CD8-positive, alpha-beta memory T cell (primary cell): ENCODE data around the gene IFIT1. TPM values are rescaled to one million over a fixed set of nuclear protein-coding genes. Genes with fewer than 3 reads are reported as not detected.
"Not testable (repeated sequence)": the region's sequence is repeated elsewhere in the genome, so short reads cannot be mapped to it uniquely, and the experiment has no call there.

ENCODE experiments used
- CTCF ChIA-PET: fragments of 350-600 bp; sonication (Branson Sonifier 250); formaldehyde crosslinking; loops from one replicate; lab custom pipeline; 2021; ENCODE audit warnings: antibody characterized with exemption; lab: Charles Lee
- POLR2A ChIA-PET: fragments of 350-600 bp; sonication (Branson Sonifier 250); formaldehyde crosslinking; loops from one replicate; lab custom pipeline; 2021; ENCODE audit warnings: antibody characterized with exemption; lab: Charles Lee
- DNase-seq, 5 donors: peaks; one replicate each; pipeline versions ENCODE4 v3.0.0 to v3.0.0-alpha.2; 2020 to 2022; ENCODE audit warnings: mixed read lengths in 1 of 5
- H3K27ac ChIP-seq: one replicate; pipeline ENCODE4 v1.7.0; 2013; ENCODE audit warnings: low read depth, mild to moderate bottlenecking, low read length, moderate library complexity
- H3K27me3 ChIP-seq: 2 replicates; pipeline ENCODE4 v1.7.0; 2013; ENCODE audit warnings: low read length, mild to moderate bottlenecking; ENCODE audit not compliant: insufficient read depth, poor library complexity, severe bottlenecking
- H3K36me3 ChIP-seq: 2 replicates; pipeline ENCODE4 v1.7.0; 2013; ENCODE audit warnings: mild to moderate bottlenecking, low read length, moderate library complexity; ENCODE audit not compliant: insufficient read depth
- H3K4me1 ChIP-seq: 2 replicates; pipeline ENCODE4 v1.7.0; 2013; ENCODE audit warnings: mild to moderate bottlenecking, low read length, moderate library complexity; ENCODE audit not compliant: insufficient read depth
- H3K4me3 ChIP-seq: 2 replicates; pipeline ENCODE4 v1.7.0; 2013; ENCODE audit warnings: mild to moderate bottlenecking, low read length
- H3K9me3 ChIP-seq: 2 replicates; pipeline ENCODE4 v1.7.0; 2013; ENCODE audit warnings: mild to moderate bottlenecking, low read length
- H3K27ac Mint-ChIP-seq, 8 donors: one replicate each; pipeline ENCODE4 v1.8.0; 2020 to 2021; ENCODE audit warnings: mixed read lengths in 8 of 8, mild to moderate bottlenecking in 6 of 8, inconsistent platforms in 3 of 8, moderate library complexity in 3 of 8
- H3K27me3 Mint-ChIP-seq, 2 donors: one replicate each; pipeline ENCODE4 v1.8.0; 2020 to 2021; ENCODE audit warnings: mixed read lengths in 2 of 2, mild to moderate bottlenecking in 1 of 2, moderate library complexity in 1 of 2
- H3K36me3 Mint-ChIP-seq, 3 donors: one replicate each; pipeline ENCODE4 v1.8.0; 2020 to 2021; ENCODE audit warnings: mixed read lengths in 3 of 3, inconsistent platforms in 1 of 3, mild to moderate bottlenecking in 1 of 3
- H3K4me1 Mint-ChIP-seq, 3 donors: one replicate each; pipeline ENCODE4 v1.8.0; 2020 to 2021; ENCODE audit warnings: mixed read lengths in 3 of 3, inconsistent platforms in 1 of 3, mild to moderate bottlenecking in 1 of 3
- H3K4me3 Mint-ChIP-seq, 7 donors: one replicate each; pipeline ENCODE4 v1.8.0; 2020 to 2021; ENCODE audit warnings: mixed read lengths in 7 of 7, mild to moderate bottlenecking in 6 of 7, moderate library complexity in 4 of 7, inconsistent platforms in 2 of 7
- H3K9me3 Mint-ChIP-seq, 5 donors: one replicate each; pipeline ENCODE4 v1.8.0; 2020 to 2022; ENCODE audit warnings: mixed read lengths in 5 of 5, mild to moderate bottlenecking in 3 of 5, moderate library complexity in 2 of 5, inconsistent platforms in 1 of 5
- polyA plus RNA-seq: library from polyadenylated mRNA; unstranded; fragments of 300-500 nt; fragmentation: Illumina TruSeq; gene quantifications from one replicate; pipeline ENCODE4 v1.2.3, GENCODE V29; 2021
- total RNA-seq, 2 experiments: library from RNA; stranded (reverse); gene quantifications; one replicate each; pipeline ENCODE4 v1.2.3, GENCODE V29; 2021

Gene IFIT1
- total and polyA plus RNA-seq, 3 experiments from 2014 or later, result 0.39 to 4.1 (median 0.71) TPM

DNA sequence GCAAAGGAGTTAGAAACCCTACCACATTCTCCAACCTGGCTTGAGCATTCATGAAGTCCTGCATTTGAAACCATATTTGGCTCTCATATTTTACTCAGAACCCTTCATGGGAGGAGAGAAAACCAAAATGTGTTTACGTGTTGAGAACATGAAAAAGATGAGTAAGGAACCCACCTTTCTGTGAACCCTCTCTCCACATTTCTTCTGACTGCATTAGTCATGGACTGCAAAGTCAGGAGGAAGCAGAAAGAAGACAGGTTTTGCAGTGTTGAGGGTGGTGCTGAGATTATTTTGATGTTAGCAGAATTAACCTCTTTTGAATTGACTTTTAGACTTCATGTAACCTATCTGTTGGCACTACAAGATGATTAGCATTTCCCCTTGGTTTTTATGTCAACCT lies 9.7 kb upstream of the IFIT1 start:
- no peak overlapping the region for H3K4me3 Mint-ChIP-seq
- no peaks in the 10 kb centered on the region for H3K4me1 Mint-ChIP-seq
- no peaks in the 10 kb centered on the region for H3K36me3 ChIP-seq
- no peak overlapping the region for H3K27ac Mint-ChIP-seq
- no peak overlapping the region for H3K4me3 ChIP-seq
- ChIA-PET CTCF (no interaction called here), POLR2A (no interaction called here)
- no peak overlapping the region for H3K27ac ChIP-seq
- no peaks in the 10 kb centered on the region for H3K9me3 Mint-ChIP-seq
- H3K9me3 ChIP-seq, result no peaks in the 10 kb centered on the region
- peaks cover 0 to 2% (median 0%) of the 10 kb centered on the region in 3 donors for H3K36me3 Mint-ChIP-seq
- no peak for DNase-seq
- H3K27me3 Mint-ChIP-seq, result peaks cover 0 to 4% of the 10 kb centered on the region in 2 donors
- no peaks in the 10 kb centered on the region for H3K27me3 ChIP-seq
- no peaks in the 10 kb centered on the region for H3K4me1 ChIP-seq

DNA sequence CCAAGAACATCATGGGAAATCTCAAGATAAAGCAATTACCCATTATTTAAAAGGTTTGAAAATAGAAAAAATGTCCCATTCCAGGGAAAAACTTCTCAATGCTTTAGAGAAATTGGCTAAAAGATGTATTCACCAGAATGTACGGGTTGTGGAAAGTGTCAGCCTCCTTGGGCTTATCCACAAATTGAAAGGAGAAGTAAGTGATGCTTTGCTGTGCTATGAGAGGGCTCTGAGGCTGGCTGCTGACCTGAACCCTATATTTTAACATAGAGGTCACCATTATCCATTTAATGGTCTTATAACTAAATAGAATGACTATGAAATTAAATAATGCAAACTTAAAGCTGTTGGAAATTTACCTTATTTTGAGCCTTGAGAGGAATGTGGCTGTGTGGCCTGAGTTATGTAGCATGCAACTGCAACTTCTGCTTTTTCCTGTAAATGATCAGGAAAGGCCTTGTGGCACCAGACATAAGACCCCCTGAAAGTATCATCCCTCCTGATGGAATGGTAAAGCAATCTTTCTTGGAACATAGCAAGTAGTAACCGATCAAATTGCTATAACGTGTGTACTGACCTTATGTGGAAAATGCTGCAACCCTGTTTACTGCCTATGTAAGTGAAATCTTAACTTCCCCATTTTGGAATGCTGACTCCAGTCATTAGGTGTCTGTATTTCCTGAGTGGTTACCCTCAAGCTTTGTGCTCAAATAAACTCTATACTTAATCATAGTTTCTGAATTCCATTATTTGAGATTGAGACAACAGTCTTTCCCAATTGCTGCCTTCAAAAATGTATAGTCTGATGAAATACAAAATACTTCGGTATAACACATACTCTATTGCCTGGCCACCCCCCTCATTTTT lies 7.7 kb upstream of the IFIT1 start:
- H3K36me3 Mint-ChIP-seq, result peaks cover 0 to 2% (median 0%) of the 10 kb centered on the region in 3 donors
- no peaks in the 10 kb centered on the region for H3K4me1 Mint-ChIP-seq
- POLR2A ChIA-PET, result no interaction called here
- H3K27ac Mint-ChIP-seq, result no peak overlapping the region
- no peak for DNase-seq
- Histone ChIP-seq H3K27me3 (no peaks in the 10 kb centered on the region), H3K4me3 (no peak overlapping the region), H3K27ac (no peak overlapping the region), H3K36me3 (no peaks in the 10 kb centered on the region), H3K9me3 (no peaks in the 10 kb centered on the region), H3K4me1 (no peaks in the 10 kb centered on the region)
- H3K27me3 Mint-ChIP-seq, result peaks cover 0 to 1% of the 10 kb centered on the region in 2 donors
- no peaks in the 10 kb centered on the region for H3K9me3 Mint-ChIP-seq
- no peak overlapping the region for H3K4me3 Mint-ChIP-seq
- CTCF ChIA-PET, result interaction anchor here (0.8 kb wide), 1 partner anchor 78 kb away, joined by 3 read pairs; no protein-coding TSS in a partner anchor

DNA sequence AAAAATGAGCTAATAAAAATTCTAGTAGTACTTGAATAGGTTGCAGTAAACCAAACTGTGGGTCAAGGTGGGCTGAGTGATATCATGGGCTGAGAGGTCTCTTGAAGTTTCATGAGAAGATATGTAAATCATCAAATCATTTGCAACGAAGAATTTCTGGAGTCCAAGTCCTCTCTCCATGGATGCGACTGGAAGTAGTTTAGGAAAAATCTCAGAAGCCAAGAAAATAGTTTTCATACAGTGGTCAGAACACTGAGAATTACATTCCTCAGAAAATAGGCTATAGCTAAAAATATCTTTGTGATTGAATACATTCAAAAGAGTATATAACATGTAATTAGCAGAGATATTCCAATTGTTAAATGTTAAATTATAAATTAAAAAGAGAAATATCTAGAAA lies 3.6 kb upstream of the IFIT1 start:
- ChIA-PET POLR2A (no interaction called here), CTCF (interaction anchor here (0.8 kb wide), 1 partner anchor 20 kb away, joined by 3 read pairs; no protein-coding TSS in a partner anchor)
- Histone ChIP-seq H3K9me3 (no peaks in the 10 kb centered on the region), H3K27ac (no peak overlapping the region), H3K4me1 (peaks cover 11% of the 10 kb centered on the region), H3K36me3 (no peaks in the 10 kb centered on the region), H3K4me3 (no peak overlapping the region), H3K27me3 (no peaks in the 10 kb centered on the region)
- Mint-ChIP-seq H3K9me3 (no peaks in the 10 kb centered on the region), H3K27ac (no peak overlapping the region), H3K4me3 (peak overlapping the region in 1 of 7 donors; percentile 28), H3K27me3 (peaks cover 0 to 1% of the 10 kb centered on the region in 2 donors), H3K36me3 (peaks cover 0 to 3% (median 0%) of the 10 kb centered on the region in 3 donors), H3K4me1 (peaks cover 16 to 22% (median 22%) of the 10 kb centered on the region in 3 donors)
- no peak for DNase-seq

DNA sequence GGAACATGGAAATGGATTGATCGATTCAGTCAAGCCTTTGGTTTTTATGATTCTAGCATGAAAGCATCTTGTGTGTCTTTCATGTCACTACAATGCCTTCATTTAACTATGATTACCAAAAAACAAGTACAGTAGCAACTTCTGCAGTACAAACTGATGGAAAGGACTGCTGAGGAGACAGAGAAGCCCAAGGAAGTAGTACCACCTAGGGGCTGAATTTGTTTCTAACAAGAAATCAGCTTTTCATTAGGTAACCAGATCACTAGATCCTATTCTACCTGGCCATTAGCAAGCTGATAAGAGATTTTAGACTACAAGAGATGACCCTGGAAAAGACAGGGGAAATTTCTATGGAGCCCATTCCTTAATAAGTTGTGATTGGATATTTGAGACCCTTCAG lies 3.2 kb upstream of the IFIT1 start:
- Histone ChIP-seq H3K9me3 (no peaks in the 10 kb centered on the region), H3K4me3 (no peak overlapping the region), H3K36me3 (no peaks in the 10 kb centered on the region), H3K27ac (no peak overlapping the region), H3K27me3 (no peaks in the 10 kb centered on the region), H3K4me1 (peaks cover 15% of the 10 kb centered on the region)
- H3K27ac Mint-ChIP-seq, result peak overlapping the region in 2 of 8 donors; percentile 21 to 33
- H3K9me3 Mint-ChIP-seq, result no peaks in the 10 kb centered on the region
- no peak for DNase-seq
- peaks cover 0 to 1% of the 10 kb centered on the region in 2 donors for H3K27me3 Mint-ChIP-seq
- peak overlapping the region in 1 of 7 donors; percentile 48 for H3K4me3 Mint-ChIP-seq
- ChIA-PET CTCF (no interaction called here), POLR2A (no interaction called here)
- peaks cover 16 to 26% (median 25%) of the 10 kb centered on the region in 3 donors for H3K4me1 Mint-ChIP-seq
- H3K36me3 Mint-ChIP-seq, result peaks cover 0 to 3% (median 0%) of the 10 kb centered on the region in 3 donors

DNA sequence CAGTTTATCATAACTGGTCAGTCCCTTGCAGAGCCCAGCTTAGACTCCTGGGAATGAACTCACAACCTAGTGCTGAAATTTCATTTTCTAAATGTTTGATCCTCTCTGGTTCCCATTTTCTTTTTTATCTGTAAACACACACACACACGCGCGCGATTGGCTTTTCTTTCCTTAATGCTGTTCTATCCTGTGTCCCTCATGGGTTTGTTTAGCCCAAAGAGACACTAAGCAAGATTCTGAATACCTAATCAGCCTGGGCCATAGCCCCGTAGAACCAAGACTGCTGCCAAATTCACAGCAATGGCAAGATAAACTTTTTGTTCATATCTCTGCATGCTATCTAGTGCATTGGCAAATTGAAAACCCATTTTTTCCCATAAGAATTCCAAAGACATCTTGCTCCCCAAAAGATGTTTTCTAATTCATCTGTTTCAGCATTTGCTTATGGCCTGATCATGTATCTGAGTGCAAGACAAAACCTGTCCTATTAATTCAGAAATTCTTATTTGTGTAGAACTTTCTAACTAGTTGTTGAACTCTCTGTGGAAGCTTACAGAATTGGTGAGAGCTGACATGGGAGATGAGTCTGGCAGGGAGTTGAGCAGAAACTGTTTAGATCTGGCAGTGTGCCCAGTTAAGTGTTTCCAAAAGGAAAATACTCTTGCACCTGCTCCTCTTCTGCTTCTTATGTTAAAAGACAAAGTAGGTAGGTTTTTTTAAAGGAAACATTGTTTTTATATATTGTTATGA lies 1.8 kb upstream of the IFIT1 start:
- Histone ChIP-seq H3K4me1 (peaks cover 25% of the 10 kb centered on the region), H3K9me3 (no peaks in the 10 kb centered on the region), H3K36me3 (no peaks in the 10 kb centered on the region), H3K27ac (no peak overlapping the region), H3K27me3 (no peaks in the 10 kb centered on the region), H3K4me3 (no peak overlapping the region)
- peak overlapping the region in 6 of 7 donors; percentile 2 to 64 (median 28) for H3K4me3 Mint-ChIP-seq
- no peak for DNase-seq
- ChIA-PET POLR2A (interaction anchor here (2.3 kb wide), 1 partner anchor 24 kb away, joined by 30 read pairs; the partner anchor contains the start of gene IFIT5), CTCF (no interaction called here)
- H3K27me3 Mint-ChIP-seq, result peaks cover 0 to 1% of the 10 kb centered on the region in 2 donors
- H3K36me3 Mint-ChIP-seq, result peaks cover 0 to 3% (median 0%) of the 10 kb centered on the region in 3 donors
- no peaks in the 10 kb centered on the region for H3K9me3 Mint-ChIP-seq
- H3K27ac Mint-ChIP-seq, result peak overlapping the region in 3 of 8 donors; percentile 19 to 91 (median 20)
- peaks cover 22 to 38% (median 35%) of the 10 kb centered on the region in 3 donors for H3K4me1 Mint-ChIP-seq

DNA sequence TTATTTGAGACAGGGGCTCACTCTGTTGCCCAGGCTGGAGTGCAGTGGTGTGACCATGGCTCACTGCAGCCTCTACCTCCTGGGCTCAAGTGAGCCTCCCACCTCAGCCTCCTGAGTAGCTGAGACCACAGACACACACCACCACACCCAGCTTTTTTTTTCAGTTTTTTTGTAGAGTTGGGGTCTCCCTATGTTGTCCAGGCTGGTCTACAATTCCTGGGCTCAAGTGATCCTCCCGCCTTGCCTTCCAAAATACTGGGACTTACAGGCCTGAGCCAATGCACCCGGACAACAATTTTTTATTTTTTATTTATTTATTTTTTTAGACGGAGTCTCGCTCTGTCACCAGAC lies 1.2 kb upstream of the IFIT1 start:
- H3K9me3 ChIP-seq, DNase-seq, H3K36me3 Mint-ChIP-seq, H3K36me3 ChIP-seq, CTCF ChIA-PET, H3K9me3 Mint-ChIP-seq, H3K4me3 ChIP-seq, H3K27me3 Mint-ChIP-seq, H3K27me3 ChIP-seq, H3K27ac ChIP-seq: not testable (repeated sequence)
- Mint-ChIP-seq H3K4me1 (peaks cover 22 to 42% (median 35%) of the 10 kb centered on the region in 3 donors), H3K4me3 (peak overlapping the region in 3 of 7 donors; percentile 23 to 76 (median 64)), H3K27ac (peak overlapping the region in 4 of 8 donors; percentile 20 to 91 (median 41))
- peaks cover 26% of the 10 kb centered on the region for H3K4me1 ChIP-seq
- POLR2A ChIA-PET, result interaction anchor here (2.3 kb wide), 1 partner anchor 23 kb away, joined by 30 read pairs; the partner anchor contains the start of gene IFIT5

DNA sequence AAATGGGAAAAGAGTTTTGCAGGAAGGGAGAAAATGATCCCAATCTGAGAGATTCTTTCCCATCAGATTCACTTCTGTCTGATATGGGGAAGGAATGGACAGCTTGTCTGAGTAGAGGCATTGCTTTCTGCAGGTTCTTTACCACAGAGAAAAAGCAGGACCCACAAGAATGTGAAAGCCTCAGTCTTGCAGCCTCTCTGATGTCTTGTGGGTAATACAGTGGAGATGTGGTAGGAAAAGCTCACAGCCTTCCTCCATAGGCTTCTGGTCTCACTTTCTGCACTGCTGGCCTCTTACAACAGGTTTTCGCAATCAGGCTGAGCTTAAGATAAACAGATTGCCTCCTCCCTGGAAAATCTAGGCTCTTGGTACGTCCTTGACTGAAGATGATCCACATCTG lies 551 bp downstream of the IFIT1 start:
- Histone ChIP-seq H3K27me3 (no peaks in the 10 kb centered on the region), H3K36me3 (no peaks in the 10 kb centered on the region), H3K9me3 (no peaks in the 10 kb centered on the region), H3K4me1 (peaks cover 26% of the 10 kb centered on the region), H3K4me3 (peak overlapping the region; percentile 89), H3K27ac (peak overlapping the region; percentile 68)
- no peaks in the 10 kb centered on the region for H3K27me3 Mint-ChIP-seq
- H3K9me3 Mint-ChIP-seq, result no peaks in the 10 kb centered on the region
- ChIA-PET POLR2A (interaction anchor here (0.6 to 2.3 kb wide), 4 partner anchors 21 to 391 kb away, joined by 4 to 30 read pairs (median 6); partner anchors contain the start of genes IFIT2, IFIT5 and LIPA), CTCF (interaction anchor here (0.6 to 1.5 kb wide), 6 partner anchors 9 to 61 kb away, joined by 3 to 4 read pairs (median 3); partner anchors contain the start of gene IFIT5)
- peak overlapping the region; percentile 83 to 95 (median 94) for H3K4me3 Mint-ChIP-seq
- peak overlapping the region; percentile 81 to 97 (median 92) for H3K27ac Mint-ChIP-seq
- H3K36me3 Mint-ChIP-seq, result peaks cover 0 to 5% (median 3%) of the 10 kb centered on the region in 3 donors
- DNase-seq, result no peak
- peaks cover 23 to 43% (median 37%) of the 10 kb centered on the region in 3 donors for H3K4me1 Mint-ChIP-seq
